ENCODE results near the gene WRAP73.

GRCh38 chr1:3651026-3651929, 1.4 kb upstream of the WRAP73 start:
- no peak for TF ChIP-seq CTCF (IDR thresholded peaks at IDR 0.05; ENCODE audit: insufficient read depth, low read length, poor library complexity, severe bottlenecking)
- no peak for TF ChIP-seq EZH2phosphoT487 (conservative IDR thresholded peaks at IDR 0.05; ENCODE audit: low read length)
